GM12874 (cell line): Measurements from ENCODE around the gene KCNJ14.

ENCODE experiments used
- TF ChIP-seq, protein P1 (sequence below): IDR thresholded peaks from 2 replicates; pipeline ENCODE4 v1.5.1; 2011; ENCODE audit warnings: low read depth, mild to moderate bottlenecking, control low read depth, low read length, moderate library complexity; ENCODE audit not compliant: insufficient read depth

Gene KCNJ14

GRCh38 chr19:48442116-48443035 lies 13.0 kb upstream of the KCNJ14 start:
- TF ChIP-seq, protein P1, sequence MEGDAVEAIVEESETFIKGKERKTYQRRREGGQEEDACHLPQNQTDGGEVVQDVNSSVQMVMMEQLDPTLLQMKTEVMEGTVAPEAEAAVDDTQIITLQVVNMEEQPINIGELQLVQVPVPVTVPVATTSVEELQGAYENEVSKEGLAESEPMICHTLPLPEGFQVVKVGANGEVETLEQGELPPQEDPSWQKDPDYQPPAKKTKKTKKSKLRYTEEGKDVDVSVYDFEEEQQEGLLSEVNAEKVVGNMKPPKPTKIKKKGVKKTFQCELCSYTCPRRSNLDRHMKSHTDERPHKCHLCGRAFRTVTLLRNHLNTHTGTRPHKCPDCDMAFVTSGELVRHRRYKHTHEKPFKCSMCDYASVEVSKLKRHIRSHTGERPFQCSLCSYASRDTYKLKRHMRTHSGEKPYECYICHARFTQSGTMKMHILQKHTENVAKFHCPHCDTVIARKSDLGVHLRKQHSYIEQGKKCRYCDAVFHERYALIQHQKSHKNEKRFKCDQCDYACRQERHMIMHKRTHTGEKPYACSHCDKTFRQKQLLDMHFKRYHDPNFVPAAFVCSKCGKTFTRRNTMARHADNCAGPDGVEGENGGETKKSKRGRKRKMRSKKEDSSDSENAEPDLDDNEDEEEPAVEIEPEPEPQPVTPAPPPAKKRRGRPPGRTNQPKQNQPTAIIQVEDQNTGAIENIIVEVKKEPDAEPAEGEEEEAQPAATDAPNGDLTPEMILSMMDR: no peak

GRCh38 chr19:48443256-48443655 lies 12.1 kb upstream of the KCNJ14 start:
- TF ChIP-seq, protein P1: no peak

- TF ChIP-seq, protein P1: no peak
These were observed 11.6 kb upstream of the KCNJ14 start for GRCh38 chr19:48443731-48444128.

GRCh38 chr19:48444129-48444935 lies 11.0 kb upstream of the KCNJ14 start:
- TF ChIP-seq, protein P1: no peak

GRCh38 chr19:48444936-48445200 lies 10.5 kb upstream of the KCNJ14 start:
- TF ChIP-seq, protein P1: no peak

- TF ChIP-seq, protein P1: no peak
These were observed 10.1 kb upstream of the KCNJ14 start for GRCh38 chr19:48445256-48445605.

- TF ChIP-seq, protein P1: no peak
These were observed 9.5 kb upstream of the KCNJ14 start, which contains the start of gene GRWD1 for GRCh38 chr19:48445606-48446481. TSS of gene GRWD1 (plus strand) at chr19:48445983. CDS start at chr19:48446006, 23 bp downstream.
